GM18909 (cell line): Measurements from ENCODE around the gene KCNK15.
"Not testable (repeated sequence)": the region's sequence is repeated elsewhere in the genome, so short reads cannot be mapped to it uniquely, and the experiment has no call there.

Experiments used
- ATAC-seq: cut with Tn5 transposase; IDR thresholded peaks from one replicate; pipeline ENCODE4 v1.9.1; 2021; ENCODE audit warnings: mild to moderate bottlenecking; ENCODE audit not compliant: unreplicated experiment, poor library complexity

KCNK15 gene

DNA sequence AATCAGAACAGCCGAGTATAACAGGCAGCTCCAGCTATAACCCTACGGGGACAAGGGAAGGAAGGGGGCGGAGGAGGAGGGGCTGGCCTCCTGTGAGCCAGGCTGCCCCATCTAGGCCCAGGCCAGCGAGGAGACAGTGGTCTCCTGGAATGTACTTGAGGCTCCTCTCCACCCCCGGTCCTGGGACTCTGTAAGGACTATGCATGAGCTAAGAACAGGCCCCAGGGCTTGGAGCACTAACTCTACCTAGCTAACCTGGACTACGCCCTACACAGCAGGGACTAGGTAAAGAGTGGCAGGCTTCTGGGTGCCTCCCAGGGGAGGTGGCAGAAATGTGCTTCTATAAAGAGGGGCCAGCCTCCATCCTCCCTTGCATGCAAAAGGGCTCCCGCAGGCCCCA, 8.9 kb downstream of the KCNK15 start:
- no peak for ATAC-seq

DNA sequence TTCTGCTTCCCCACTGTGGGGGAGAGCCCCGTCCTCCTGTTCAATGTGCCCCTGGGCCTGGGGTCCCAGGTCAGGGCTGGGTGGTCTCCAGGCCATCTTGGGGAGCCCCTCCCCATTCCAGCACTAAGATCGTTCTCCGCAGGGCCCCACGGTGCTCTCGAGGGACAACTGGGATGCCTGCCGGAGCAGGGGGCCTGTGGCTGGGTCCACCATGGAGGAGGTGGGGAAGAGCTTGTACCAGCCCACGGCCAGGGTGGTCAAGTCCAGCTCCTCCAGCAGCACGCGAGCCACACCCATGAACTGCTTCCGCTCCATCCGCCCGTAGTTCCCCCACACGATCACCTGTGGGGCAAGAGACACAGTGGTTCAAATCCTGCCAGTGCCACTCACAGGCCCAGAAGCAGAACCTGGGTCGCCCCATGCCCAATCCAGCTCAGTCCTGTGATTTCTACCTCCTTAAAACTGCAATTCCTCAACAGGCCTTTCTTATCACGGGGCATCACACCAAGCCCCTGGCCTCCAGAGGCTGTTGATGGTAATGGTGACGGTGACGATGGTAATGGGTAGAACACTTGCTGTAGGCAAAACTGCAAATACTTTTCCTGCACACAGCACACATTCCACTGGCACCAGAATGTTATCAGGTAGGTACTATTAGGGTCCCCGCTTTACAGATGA, 10.5 kb downstream of the KCNK15 start:
- no peak for ATAC-seq

GRCh38 chr20:44756956-44757355, 11.3 kb downstream of the KCNK15 start:
- ATAC-seq = no peak

GRCh38 chr20:44758247-44759101, 12.8 kb downstream of the KCNK15 start:
- ATAC-seq = no peak

DNA sequence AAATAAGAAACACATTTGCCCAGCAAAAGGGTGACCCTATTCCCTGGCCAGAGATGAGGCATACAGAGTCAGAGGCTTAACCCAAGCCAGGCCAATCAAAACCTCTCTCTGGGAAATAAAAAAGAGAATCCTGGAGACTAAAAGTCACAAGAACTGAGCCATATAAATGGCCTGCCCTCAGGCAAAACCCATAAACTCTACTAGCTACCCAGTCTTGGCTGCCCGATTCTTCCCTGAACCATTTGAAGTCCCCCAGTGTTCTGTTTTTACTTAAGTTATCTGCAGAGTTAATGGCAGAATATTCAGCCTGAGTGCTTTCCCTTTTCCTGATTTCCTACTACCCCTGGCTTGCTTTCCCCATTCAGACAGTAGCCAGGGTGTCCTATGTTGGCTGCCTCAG, 13.9 kb downstream of the KCNK15 start:
- ATAC-seq = no peak

DNA sequence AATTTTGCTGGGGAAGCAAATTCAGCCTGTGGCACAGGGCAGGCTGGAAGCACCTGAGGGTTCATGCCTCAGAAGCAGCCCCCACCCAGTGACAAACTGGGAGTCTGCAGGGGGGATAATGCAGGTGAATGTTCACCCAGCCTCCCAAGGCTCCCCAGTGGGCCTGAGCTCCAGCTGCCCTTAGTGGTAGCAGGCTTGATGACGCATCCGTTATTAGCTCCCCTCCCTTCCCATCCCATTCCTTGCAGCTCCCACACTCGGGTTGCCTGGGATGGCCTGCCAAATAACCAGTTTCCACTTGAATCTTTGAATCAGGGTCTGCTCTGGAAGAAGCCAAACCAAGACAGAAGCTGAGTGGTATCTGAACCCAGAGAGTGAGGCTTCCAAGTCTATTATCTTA, 15.8 kb downstream of the KCNK15 start:
- ATAC-seq = no peak

DNA sequence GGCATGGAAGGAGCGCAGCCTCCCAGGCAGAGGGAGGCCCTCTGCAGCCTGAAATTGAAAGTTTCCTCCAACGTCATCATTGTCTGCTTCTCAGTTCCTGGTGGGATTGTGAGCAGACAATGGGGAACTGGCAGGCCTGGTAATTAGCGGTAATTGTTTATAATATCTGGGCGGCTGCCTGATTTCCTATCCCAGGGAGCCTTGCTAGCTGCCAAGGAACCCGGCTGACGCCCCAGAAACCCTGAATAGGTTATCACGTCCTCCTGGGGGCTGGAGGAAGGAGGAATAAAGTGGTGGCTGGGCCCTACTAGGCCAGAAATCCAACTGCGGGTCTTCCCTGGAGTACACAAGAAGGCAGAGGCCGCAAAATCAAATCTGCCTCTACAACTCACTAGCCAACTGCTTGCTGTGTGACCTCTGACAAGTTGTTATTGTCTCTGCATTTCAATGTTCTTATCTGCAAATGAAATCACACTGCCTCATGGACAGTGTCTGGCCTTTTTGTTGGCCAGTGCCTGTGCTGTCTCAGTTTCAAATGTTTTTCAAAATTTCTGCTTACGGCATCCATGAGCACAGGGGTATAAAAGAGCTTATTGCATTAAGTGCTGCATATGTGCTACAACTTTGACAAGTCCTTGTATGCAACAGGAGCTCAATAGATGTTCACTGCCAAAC, 16.9 kb downstream of the KCNK15 start:
- ATAC-seq = no peak

GRCh38 chr20:44763798-44764197, 18.1 kb downstream of the KCNK15 start:
- ATAC-seq = not testable (repeated sequence)

DNA sequence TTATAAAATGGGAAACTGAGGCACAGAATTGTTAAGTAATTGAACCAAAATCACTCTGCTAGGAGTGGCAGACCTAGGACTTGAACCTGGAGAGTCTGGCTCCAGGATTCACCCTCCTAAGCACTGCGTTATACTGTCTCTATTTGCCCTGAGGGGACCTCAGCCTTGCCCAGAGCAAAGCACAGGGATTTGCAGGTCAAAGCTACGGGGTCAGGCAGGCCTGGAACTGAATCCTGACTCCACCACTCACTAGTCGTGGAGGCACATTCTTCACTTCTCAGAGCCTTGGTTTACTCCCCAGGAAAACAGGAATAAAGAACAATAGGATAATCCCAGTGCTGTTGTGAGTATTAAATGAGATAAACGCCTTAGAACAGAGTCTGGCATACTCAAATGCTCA, 19.4 kb downstream of the KCNK15 start:
- ATAC-seq = no peak

GRCh38 chr20:44765701-44766347, 20.2 kb downstream of the KCNK15 start:
- ATAC-seq = no peak

GRCh38 chr20:44768256-44768655, 22.6 kb downstream of the KCNK15 start:
- no peak for ATAC-seq

DNA sequence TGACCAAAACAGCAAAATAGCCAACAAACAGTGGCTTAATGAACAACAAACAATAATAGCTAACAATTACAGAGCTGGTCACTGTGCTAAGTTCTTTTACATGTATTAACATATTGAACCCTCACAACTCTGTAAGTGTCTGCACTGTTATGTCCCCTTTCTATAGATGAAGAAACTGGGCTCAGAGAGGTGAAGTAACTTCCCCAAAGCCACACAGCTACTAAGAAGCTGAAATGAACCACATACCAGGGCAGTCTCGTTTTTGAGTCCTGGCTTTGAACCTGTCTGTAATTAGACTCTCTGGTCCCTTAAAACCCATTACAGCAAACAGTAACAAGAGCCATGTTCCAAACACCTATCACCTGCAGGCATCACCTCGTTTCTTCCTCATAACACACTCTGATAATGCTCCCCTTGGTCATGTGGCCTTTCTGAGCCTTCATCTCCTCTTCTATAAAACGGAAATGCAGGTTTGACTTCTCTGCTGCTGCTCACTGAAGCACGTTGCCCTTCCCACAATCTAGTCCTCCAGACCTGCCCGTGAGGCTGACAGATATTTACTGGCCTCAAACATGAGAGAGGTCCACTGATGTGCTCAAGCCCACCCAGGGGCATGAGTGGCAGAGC, 23.3 kb downstream of the KCNK15 start:
- ATAC-seq = no peak

DNA sequence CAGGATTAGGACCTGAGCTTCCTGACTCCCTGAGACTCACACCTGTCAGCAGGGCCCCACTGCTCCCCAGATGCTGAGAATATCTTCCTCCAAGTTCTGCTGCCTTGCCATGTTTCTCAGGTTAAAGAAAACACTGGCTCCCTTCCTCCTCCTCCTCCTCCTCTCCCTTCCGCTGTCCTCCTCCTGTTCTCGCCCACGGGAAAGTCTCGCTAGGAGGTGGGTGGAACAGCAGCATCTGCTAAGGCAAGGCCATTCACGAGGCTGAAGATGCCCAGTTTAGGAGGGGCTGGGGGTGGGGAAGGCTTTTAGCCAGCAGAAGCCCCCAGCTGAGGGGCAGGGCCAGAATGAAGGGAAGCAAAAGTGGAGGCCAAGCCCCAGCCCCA, 23.8 kb downstream of the KCNK15 start:
- no peak for ATAC-seq

GRCh38 chr20:44770484-44771171, 25.0 kb downstream of the KCNK15 start:
- no peak for ATAC-seq

DNA sequence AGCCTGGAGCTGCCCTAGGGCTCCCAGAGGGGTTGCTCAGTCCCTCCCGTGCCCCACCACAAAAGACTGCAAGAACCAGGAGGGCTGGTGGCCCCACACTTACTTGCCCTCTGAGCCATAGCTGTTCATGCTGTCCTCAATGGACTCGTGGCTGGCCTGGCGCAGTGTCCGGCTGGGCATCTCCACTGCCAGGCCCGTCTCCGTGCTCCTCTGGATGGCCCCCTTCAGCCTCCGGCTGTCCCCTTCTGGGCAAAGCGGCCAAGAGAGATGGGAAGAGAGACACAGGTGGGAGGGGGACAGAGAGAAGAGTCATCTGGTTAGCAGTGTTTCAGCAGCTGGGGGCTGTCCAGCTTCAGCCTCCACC, 25.5 kb downstream of the KCNK15 start:
- no peak for ATAC-seq

DNA sequence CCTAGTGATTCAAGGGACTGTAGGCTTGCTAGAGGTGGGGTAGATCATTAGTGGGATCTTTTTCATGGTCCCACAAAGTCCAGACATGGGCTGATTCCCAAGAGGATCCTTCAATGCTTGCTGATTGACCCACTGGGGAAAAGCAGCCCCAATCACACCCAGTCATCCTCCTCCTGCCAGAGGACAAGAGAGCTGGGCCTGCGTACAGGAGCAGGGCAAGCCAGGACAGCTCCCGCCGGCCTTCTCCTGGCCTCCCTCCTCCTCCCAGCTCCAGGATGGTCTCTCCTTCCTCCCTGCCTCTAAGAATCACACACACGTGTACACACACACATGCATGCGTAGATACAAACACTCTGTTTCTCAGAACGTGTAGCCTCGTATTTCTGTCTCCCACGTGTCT, 27.0 kb downstream of the KCNK15 start:
- ATAC-seq = no peak

- ATAC-seq = no peak
These were observed 27.6 kb downstream of the KCNK15 start for GRCh38 chr20:44773070-44773829.

DNA sequence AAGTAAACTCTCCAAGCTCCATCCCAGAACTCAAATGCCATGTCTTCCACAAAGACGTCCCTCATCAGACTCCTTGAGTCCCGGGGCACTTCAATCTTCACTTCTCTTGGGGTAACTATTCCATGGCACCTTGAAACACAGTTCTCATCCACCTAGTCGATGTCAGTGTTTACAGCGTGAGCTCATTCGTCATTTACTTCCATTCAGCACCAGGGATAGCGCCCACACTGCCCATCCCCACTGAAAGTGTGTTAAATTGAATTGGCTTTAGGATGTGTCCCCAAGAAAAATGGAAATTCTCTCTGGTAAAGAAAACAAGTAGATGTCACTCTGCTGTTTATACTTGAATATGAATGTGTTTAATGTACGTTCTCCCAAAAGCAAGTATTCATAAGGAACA, 31.3 kb downstream of the KCNK15 start:
- no peak for ATAC-seq

DNA sequence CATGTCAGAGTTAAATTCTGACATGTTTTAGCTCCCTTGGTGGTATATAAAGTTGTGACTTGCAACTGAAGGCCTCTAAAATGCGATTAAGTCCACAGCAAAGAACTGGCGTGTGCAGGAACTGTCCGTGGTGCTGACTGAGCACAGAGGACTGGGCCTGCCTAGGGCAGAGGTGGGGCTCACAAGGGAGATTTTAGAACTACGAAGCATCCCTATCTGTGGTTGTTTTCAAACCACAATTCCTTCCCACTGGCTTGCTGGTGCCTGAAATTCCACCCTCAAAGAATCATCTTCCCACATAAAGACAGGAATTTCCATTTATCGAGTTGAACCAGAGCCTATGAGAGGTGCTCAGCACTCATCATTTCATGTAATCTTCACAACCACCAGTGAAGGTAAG, 34.6 kb downstream of the KCNK15 start:
- no peak for ATAC-seq
